HEK293T (cell line): ENCODE results near the gene KLHL29.

Source experiments
- FOXM1 ChIP-seq: fragments of 450-650 bp; IDR thresholded peaks from 2 replicates; pipeline ENCODE4 v1.6.1; 2017; ENCODE audit warnings: mild to moderate bottlenecking, borderline replicate concordance
- SP1 ChIP-seq: fragments of 450-650 bp; IDR thresholded peaks from 2 replicates; pipeline ENCODE4 v1.6.1; 2017
- TF ChIP-seq, protein P1 (sequence below): fragments of 450-650 bp; IDR thresholded peaks from 2 replicates; pipeline ENCODE4 v1.6.1; 2016

DNA sequence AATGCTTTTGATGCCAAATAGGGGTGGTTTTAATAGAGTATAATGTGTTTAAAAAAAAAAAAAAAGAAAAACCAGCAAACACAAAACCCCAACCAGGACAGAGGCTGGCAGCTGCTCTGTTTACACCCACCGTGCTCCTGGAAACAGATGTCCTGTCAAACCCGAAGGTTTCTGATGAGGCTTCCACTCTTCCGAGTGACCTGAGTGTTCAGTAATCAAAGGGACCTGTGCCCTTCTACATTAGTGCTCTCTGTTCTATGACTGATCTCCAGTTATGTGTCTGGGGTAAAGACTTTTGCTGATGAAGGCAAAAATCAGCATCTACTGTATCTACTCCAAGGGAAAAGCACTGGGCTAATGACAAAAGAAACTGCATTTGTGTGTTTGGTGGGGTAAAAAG lies 3.5 kb upstream of the KLHL29 start:
- TF ChIP-seq SP1: no peak
- TF ChIP-seq FOXM1: no peak
- TF ChIP-seq, protein P1, sequence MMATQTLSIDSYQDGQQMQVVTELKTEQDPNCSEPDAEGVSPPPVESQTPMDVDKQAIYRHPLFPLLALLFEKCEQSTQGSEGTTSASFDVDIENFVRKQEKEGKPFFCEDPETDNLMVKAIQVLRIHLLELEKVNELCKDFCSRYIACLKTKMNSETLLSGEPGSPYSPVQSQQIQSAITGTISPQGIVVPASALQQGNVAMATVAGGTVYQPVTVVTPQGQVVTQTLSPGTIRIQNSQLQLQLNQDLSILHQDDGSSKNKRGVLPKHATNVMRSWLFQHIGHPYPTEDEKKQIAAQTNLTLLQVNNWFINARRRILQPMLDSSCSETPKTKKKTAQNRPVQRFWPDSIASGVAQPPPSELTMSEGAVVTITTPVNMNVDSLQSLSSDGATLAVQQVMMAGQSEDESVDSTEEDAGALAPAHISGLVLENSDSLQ: no peak
